ENCODE measurements around the gene EMX1. TPM values are rescaled to one million over a fixed set of nuclear protein-coding genes. Genes with fewer than 3 reads are reported as not detected.

EMX1 gene
- total and polyA plus RNA-seq, 2 of the 13 experiments (the other 11 are each of a cell fraction or from before 2014, with no cell fraction given): 0.62 to 4.9 TPM

DNA sequence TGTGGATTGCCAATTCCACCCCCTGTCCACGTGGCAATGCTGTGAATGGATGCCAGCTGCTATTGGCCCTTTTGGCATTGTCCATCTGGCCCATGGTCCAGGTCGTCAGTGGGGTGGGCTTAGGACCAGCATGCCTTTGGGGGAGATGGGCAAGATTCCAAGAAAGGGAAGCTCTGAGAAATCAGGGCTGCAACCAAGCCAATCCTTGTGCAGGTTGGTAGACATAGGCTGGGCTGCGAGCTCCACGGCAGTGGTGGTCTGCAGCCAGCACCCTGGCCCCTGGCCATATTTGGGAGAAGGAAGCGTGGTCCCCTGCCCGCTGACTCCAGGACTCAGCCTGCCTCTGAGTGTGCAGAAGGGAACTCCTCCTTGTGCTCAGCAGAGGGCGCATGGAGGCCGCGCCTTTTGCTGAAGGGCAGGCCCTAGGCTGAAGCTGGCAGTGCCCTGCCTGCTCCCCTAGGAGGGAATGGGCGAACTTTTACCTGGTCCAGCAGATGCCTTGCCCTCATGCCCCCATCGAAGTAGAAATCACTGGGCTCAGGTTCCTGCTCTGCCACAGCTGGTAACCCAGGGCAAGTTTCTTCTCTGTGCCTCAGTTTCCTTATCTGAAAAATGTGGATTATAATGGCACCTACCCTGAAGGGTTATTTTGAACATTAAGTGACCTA is 24.7 kb upstream of the EMX1 start (continued):
- TF ChIP-seq, protein P1, sequence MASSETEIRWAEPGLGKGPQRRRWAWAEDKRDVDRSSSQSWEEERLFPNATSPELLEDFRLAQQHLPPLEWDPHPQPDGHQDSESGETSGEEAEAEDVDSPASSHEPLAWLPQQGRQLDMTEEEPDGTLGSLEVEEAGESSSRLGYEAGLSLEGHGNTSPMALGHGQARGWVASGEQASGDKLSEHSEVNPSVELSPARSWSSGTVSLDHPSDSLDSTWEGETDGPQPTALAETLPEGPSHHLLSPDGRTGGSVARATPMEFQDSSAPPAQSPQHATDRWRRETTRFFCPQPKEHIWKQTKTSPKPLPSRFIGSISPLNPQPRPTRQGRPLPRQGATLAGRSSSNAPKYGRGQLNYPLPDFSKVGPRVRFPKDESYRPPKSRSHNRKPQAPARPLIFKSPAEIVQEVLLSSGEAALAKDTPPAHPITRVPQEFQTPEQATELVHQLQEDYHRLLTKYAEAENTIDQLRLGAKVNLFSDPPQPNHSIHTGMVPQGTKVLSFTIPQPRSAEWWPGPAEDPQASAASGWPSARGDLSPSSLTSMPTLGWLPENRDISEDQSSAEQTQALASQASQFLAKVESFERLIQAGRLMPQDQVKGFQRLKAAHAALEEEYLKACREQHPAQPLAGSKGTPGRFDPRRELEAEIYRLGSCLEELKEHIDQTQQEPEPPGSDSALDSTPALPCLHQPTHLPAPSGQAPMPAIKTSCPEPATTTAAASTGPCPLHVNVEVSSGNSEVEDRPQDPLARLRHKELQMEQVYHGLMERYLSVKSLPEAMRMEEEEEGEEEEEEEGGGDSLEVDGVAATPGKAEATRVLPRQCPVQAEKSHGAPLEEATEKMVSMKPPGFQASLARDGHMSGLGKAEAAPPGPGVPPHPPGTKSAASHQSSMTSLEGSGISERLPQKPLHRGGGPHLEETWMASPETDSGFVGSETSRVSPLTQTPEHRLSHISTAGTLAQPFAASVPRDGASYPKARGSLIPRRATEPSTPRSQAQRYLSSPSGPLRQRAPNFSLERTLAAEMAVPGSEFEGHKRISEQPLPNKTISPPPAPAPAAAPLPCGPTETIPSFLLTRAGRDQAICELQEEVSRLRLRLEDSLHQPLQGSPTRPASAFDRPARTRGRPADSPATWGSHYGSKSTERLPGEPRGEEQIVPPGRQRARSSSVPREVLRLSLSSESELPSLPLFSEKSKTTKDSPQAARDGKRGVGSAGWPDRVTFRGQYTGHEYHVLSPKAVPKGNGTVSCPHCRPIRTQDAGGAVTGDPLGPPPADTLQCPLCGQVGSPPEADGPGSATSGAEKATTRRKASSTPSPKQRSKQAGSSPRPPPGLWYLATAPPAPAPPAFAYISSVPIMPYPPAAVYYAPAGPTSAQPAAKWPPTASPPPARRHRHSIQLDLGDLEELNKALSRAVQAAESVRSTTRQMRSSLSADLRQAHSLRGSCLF (CRISPR knock-in tag; IDR thresholded peaks at IDR 0.05; ENCODE audit: borderline replicate concordance): no peak
- no peak for TF ChIP-seq ZNF431 (CRISPR knock-in tag; IDR thresholded peaks at IDR 0.05; ENCODE audit: borderline replicate concordance, low read depth)
- no peak for TF ChIP-seq FOXK1 (CRISPR knock-in tag; IDR thresholded peaks at IDR 0.05; ENCODE audit: borderline replicate concordance, low read depth)
- TF ChIP-seq, protein P2, sequence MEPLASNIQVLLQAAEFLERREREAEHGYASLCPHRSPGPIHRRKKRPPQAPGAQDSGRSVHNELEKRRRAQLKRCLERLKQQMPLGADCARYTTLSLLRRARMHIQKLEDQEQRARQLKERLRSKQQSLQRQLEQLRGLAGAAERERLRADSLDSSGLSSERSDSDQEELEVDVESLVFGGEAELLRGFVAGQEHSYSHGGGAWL (CRISPR knock-in tag; IDR thresholded peaks at IDR 0.05): no peak
- 0 out of 2 replicates have a peak, but pooled peaks have one; percentile 30 for TF ChIP-seq CBX5 (CRISPR knock-in tag; IDR thresholded peaks at IDR 0.05; ENCODE audit: borderline replicate concordance)
- no peak for TF ChIP-seq ZNF724P (CRISPR knock-in tag; IDR thresholded peaks at IDR 0.05; ENCODE audit: borderline replicate concordance)
- TF ChIP-seq ZBTB8A (CRISPR knock-in tag; IDR thresholded peaks at IDR 0.05; ENCODE audit: borderline replicate concordance, low read depth): no peak
- no peak for TF ChIP-seq FOSL2 (CRISPR knock-in tag; IDR thresholded peaks at IDR 0.05)
- TF ChIP-seq ZMYM2 (CRISPR knock-in tag; IDR thresholded peaks at IDR 0.05): no peak
- no peak for TF ChIP-seq KIAA2018 (CRISPR knock-in tag; IDR thresholded peaks at IDR 0.05; ENCODE audit: borderline replicate concordance)
- no peak for TF ChIP-seq ZNF556 (CRISPR knock-in tag; IDR thresholded peaks at IDR 0.05; ENCODE audit: borderline replicate concordance)
- TF ChIP-seq ZNF17 (CRISPR knock-in tag; IDR thresholded peaks at IDR 0.05): no peak
- TF ChIP-seq WIZ (CRISPR knock-in tag; IDR thresholded peaks at IDR 0.05): no peak

Data from HepG2 (cell line).